Measurements from ENCODE around the gene SCD5.

DNA sequence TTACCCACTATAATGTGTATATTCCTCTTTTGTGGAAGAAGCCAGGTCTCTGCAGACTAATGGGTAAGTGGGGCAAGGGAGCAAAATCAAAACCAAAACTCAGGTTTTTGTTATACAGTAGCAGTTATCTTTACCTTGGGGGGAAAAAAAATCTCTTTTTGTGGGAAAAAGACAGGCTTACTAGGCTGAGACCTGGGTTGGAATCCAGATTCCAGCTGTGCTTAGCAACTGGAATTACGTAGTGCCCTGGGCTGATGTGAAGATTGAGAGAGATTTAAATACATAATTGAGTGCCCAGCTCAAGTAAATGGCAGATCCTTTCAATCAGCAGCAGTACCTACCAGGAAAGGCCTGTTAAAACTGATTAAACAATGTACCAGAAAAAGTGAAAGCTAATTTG is 15.4 kb upstream of the SCD5 start:
- TF ChIP-seq CTCF (conservative IDR thresholded peaks at IDR 0.05; ENCODE audit: low read depth in 2 of 2) (no peak), EZH2 (IDR thresholded peaks at IDR 0.05; ENCODE audit: low read depth, unreplicated experiment) (no peak), POLR2AphosphoS5 (IDR thresholded peaks at IDR 0.05; ENCODE audit: low read depth) (no peak), EZH2phosphoT487 (IDR thresholded peaks at IDR 0.05; ENCODE audit: unreplicated experiment) (no peak), CREB1 (CRISPR knock-in tag; IDR thresholded peaks at IDR 0.05; ENCODE audit: low read depth) (no peak), JUNB (IDR thresholded peaks at IDR 0.05; ENCODE audit: unreplicated experiment) (no peak), ZNF331 (CRISPR knock-in tag; IDR thresholded peaks at IDR 0.05; ENCODE audit: low read depth) (no peak)
- TF ChIP-seq, protein P1, sequence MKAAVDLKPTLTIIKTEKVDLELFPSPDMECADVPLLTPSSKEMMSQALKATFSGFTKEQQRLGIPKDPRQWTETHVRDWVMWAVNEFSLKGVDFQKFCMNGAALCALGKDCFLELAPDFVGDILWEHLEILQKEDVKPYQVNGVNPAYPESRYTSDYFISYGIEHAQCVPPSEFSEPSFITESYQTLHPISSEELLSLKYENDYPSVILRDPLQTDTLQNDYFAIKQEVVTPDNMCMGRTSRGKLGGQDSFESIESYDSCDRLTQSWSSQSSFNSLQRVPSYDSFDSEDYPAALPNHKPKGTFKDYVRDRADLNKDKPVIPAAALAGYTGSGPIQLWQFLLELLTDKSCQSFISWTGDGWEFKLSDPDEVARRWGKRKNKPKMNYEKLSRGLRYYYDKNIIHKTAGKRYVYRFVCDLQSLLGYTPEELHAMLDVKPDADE (IDR thresholded peaks at IDR 0.05) = no peak

All from GM23338 (cell line).